HG03139 (cell line): ENCODE data around the gene SNIP1.
A peak's percentile ranks its signal among the peaks of the same experiment; 100 is the strongest.
"Not testable (repeated sequence)": the region's sequence is repeated elsewhere in the genome, so short reads cannot be mapped to it uniquely, and the experiment has no call there.

ENCODE experiments used
- ATAC-seq: cut with Tn5 transposase; IDR thresholded peaks from one replicate; pipeline ENCODE4 v1.9.1; 2021; ENCODE audit not compliant: unreplicated experiment

The SNIP1 gene

GRCh38 chr1:37514350-37515184 is 39.5 kb downstream of the SNIP1 start, which contains the start of gene MEAF6:
MEAF6 (minus strand) TSS chr1:37514766; CDS start chr1:37514746, 20 bp downstream.
- peak; percentile 84 for ATAC-seq

GRCh38 chr1:37513795-37514349 is 40.2 kb downstream of the SNIP1 start:
- peak; percentile 27 for ATAC-seq

GRCh38 chr1:37509181-37509580 is 44.9 kb downstream of the SNIP1 start:
- no peak for ATAC-seq

- no peak for ATAC-seq
Observed at GRCh38 chr1:37506740-37507139, 47.4 kb downstream of the SNIP1 start.

- not testable (repeated sequence) for ATAC-seq
Observed at GRCh38 chr1:37502791-37503190, 51.3 kb downstream of the SNIP1 start.

- ATAC-seq = no peak
Observed at GRCh38 chr1:37502104-37502503, 52.0 kb downstream of the SNIP1 start.

GRCh38 chr1:37501661-37502060 is 52.4 kb downstream of the SNIP1 start:
- ATAC-seq = no peak

- no peak for ATAC-seq
Observed at GRCh38 chr1:37498872-37499617, 55.0 kb downstream of the SNIP1 start.

- no peak for ATAC-seq
Observed at GRCh38 chr1:37497832-37498231, 56.3 kb downstream of the SNIP1 start.

GRCh38 chr1:37495875-37496274 is 58.2 kb downstream of the SNIP1 start:
- ATAC-seq = no peak

GRCh38 chr1:37493336-37494098 is 60.6 kb downstream of the SNIP1 start:
- no peak for ATAC-seq

GRCh38 chr1:37487619-37487984 is 66.5 kb downstream of the SNIP1 start:
- no peak for ATAC-seq

GRCh38 chr1:37486680-37487618 is 67.1 kb downstream of the SNIP1 start:
- ATAC-seq = no peak

- ATAC-seq = no peak
Observed at GRCh38 chr1:37485902-37486679, 68.0 kb downstream of the SNIP1 start.
